HEK293T (cell line): ENCODE measurements around the gene SZT2.
"Not testable (repeated sequence)": the region's sequence is repeated elsewhere in the genome, so short reads cannot be mapped to it uniquely, and the experiment has no call there.

Source experiments
- CTCF ChIA-PET: fragments of 350-600 bp; formaldehyde crosslinking; extraction: SDS; loops from one replicate; lab custom pipeline; 2021; ENCODE audit warnings: antibody characterized with exemption, inconsistent platforms; lab: Yijun Ruan, JAX
- POLR2A ChIA-PET: fragments of 350-600 bp; formaldehyde crosslinking; extraction: SDS; loops from one replicate; lab custom pipeline; 2020; ENCODE audit warnings: antibody characterized with exemption, inconsistent platforms; lab: Yijun Ruan, JAX
- DNase-seq: peaks from one replicate; pipeline ENCODE4 v3.0.0; 2012; ENCODE audit warnings: mixed read lengths; ENCODE audit errors: extremely low spot score
- ARNT ChIP-seq: fragments of 450-650 bp; IDR thresholded peaks from 2 replicates; pipeline ENCODE4 v1.6.1; 2017; ENCODE audit warnings: mild to moderate bottlenecking
- BHLHE40 ChIP-seq: fragments of 450-650 bp; IDR thresholded peaks from 2 replicates; pipeline ENCODE4 v1.6.1; 2016; ENCODE audit warnings: mild to moderate bottlenecking, moderate library complexity, borderline replicate concordance
- CTBP1 ChIP-seq: fragments of 450-650 bp; IDR thresholded peaks from 2 replicates; pipeline ENCODE4 v1.6.1; 2016; ENCODE audit warnings: borderline replicate concordance
- ELF4 ChIP-seq: fragments of 450-650 bp; IDR thresholded peaks from 2 replicates; pipeline ENCODE4 v1.6.1; 2017; ENCODE audit warnings: antibody characterized with exemption
- FOXA1 ChIP-seq: fragments of 450-650 bp; IDR thresholded peaks from 2 replicates; pipeline ENCODE4 v1.6.1; 2016; ENCODE audit warnings: mild to moderate bottlenecking
- FOXK2 ChIP-seq: fragments of 450-650 bp; IDR thresholded peaks from 2 replicates; pipeline ENCODE4 v1.6.1; 2016; ENCODE audit warnings: mild to moderate bottlenecking
- FOXM1 ChIP-seq: fragments of 450-650 bp; IDR thresholded peaks from 2 replicates; pipeline ENCODE4 v1.6.1; 2017; ENCODE audit warnings: mild to moderate bottlenecking, borderline replicate concordance
- HDGF ChIP-seq: fragments of 450-650 bp; IDR thresholded peaks from 2 replicates; pipeline ENCODE4 v1.6.1; 2017; ENCODE audit warnings: antibody characterized with exemption, borderline replicate concordance
- L3MBTL2 ChIP-seq: fragments of 450-650 bp; conservative IDR thresholded peaks from 2 replicates; pipeline ENCODE4 v1.6.1; 2016; ENCODE audit warnings: mild to moderate bottlenecking
- LEF1 ChIP-seq: fragments of 450-650 bp; IDR thresholded peaks from 2 replicates; pipeline ENCODE4 v1.6.1; 2017; ENCODE audit warnings: mild to moderate bottlenecking, borderline replicate concordance
- NFRKB ChIP-seq: fragments of 450-650 bp; IDR thresholded peaks from 2 replicates; pipeline ENCODE4 v1.6.1; 2016; ENCODE audit warnings: mild to moderate bottlenecking, moderate library complexity
- PKNOX1 ChIP-seq: fragments of 450-650 bp; IDR thresholded peaks from 2 replicates; pipeline ENCODE4 v1.6.1; 2016
- SP1 ChIP-seq: fragments of 450-650 bp; IDR thresholded peaks from 2 replicates; pipeline ENCODE4 v1.6.1; 2017
- SUZ12 ChIP-seq: fragments of 450-650 bp; IDR thresholded peaks from 2 replicates; pipeline ENCODE4 v1.6.1; 2016; ENCODE audit warnings: mild to moderate bottlenecking
- TARDBP ChIP-seq: fragments of 450-650 bp; IDR thresholded peaks from 2 replicates; pipeline ENCODE4 v1.6.1; 2016
- ZNF384 ChIP-seq: fragments of 450-650 bp; IDR thresholded peaks from 2 replicates; pipeline ENCODE4 v1.6.1; 2016

The SZT2 gene

GRCh38 chr1:43366179-43366578 lies 23.5 kb upstream of the SZT2 start:
- DNase-seq = no peak
- POLR2A ChIA-PET = interaction anchor here (1.0 kb wide), 1 partner anchor 17 kb away, joined by 4 read pairs; no protein-coding TSS in a partner anchor
- no peak for TF ChIP-seq CTBP1
- CTCF ChIA-PET = no interaction called here

- TF ChIP-seq FOXA1 = no peak
- TF ChIP-seq ELF4 = no peak
- TF ChIP-seq LEF1 = no peak
- no peak for TF ChIP-seq FOXK2
- TF ChIP-seq FOXM1 = no peak
- TF ChIP-seq PKNOX1 = no peak
- no peak for TF ChIP-seq NFRKB
- no peak for TF ChIP-seq HDGF
- no peak for TF ChIP-seq BHLHE40
- TF ChIP-seq SP1 = no peak
- TF ChIP-seq ZNF384 = no peak
- no peak for TF ChIP-seq ARNT
- no peak for TF ChIP-seq L3MBTL2
- no peak for TF ChIP-seq SUZ12
- CTCF ChIA-PET = no interaction called here
- DNase-seq = no peak
- POLR2A ChIA-PET = interaction anchor here (4.3 kb wide), 1 partner anchor 9 kb away, joined by 41 read pairs; the partner anchor contains the start of gene CDC20
These were observed 23.1 kb upstream of the SZT2 start for GRCh38 chr1:43366601-43367025.

GRCh38 chr1:43367026-43367903 lies 22.4 kb upstream of the SZT2 start:
- CTCF ChIA-PET = interaction anchor here (1.5 kb wide), 1 partner anchor 9 kb away, joined by 8 read pairs; the partner anchor contains the start of gene CDC20
- TF ChIP-seq HDGF (no peak), ZNF384 (no peak), BHLHE40 (no peak), PKNOX1 (no peak), FOXA1 (no peak), SP1 (no peak), NFRKB (no peak), ARNT (no peak), FOXM1 (no peak)
- no peak for DNase-seq
- POLR2A ChIA-PET = interaction anchor here (0.6 to 4.3 kb wide), 4 partner anchors 9 to 23 kb away, joined by 3 to 41 read pairs (median 8); partner anchors contain the start of genes CDC20, MED8 and SZT2

GRCh38 chr1:43367904-43368645 lies 21.6 kb upstream of the SZT2 start, which contains the start of gene ELOVL1:
Gene ELOVL1 (minus strand): TSS chr1:43368011. CDS start chr1:43365609, 2,402 bp downstream.
- DNase-seq = peak; percentile 89
- peak; percentile 93 for TF ChIP-seq L3MBTL2
- no peak for TF ChIP-seq CTBP1
- ChIA-PET POLR2A (interaction anchor here (0.6 to 4.3 kb wide), 7 partner anchors 10 to 22 kb away, joined by 3 to 41 read pairs (median 4); partner anchors contain the start of genes CDC20, MED8 and SZT2), CTCF (interaction anchor here (1.5 kb wide), 1 partner anchor 10 kb away, joined by 8 read pairs; the partner anchor contains the start of gene CDC20)

- TF ChIP-seq FOXK2 (no peak), BHLHE40 (no peak), LEF1 (no peak), ARNT (no peak), CTBP1 (no peak), HDGF (no peak), SP1 (no peak), TARDBP (no peak), FOXA1 (no peak), ELF4 (no peak), ZNF384 (no peak), L3MBTL2 (no peak)
- ChIA-PET CTCF (interaction anchor here (1.5 kb wide), 1 partner anchor 10 kb away, joined by 8 read pairs; the partner anchor contains the start of gene CDC20), POLR2A (interaction anchor here (0.8 to 4.3 kb wide), 6 partner anchors 10 to 21 kb away, joined by 3 to 41 read pairs (median 5); partner anchors contain the start of genes CDC20, MED8 and SZT2)
These were observed 21.1 kb upstream of the SZT2 start for GRCh38 chr1:43368646-43369020.

GRCh38 chr1:43369779-43370178 lies 19.9 kb upstream of the SZT2 start:
- DNase-seq, CTCF ChIA-PET: not testable (repeated sequence)
- POLR2A ChIA-PET = interaction anchor here (0.8 to 4.3 kb wide), 3 partner anchors 12 to 20 kb away, joined by 3 to 41 read pairs (median 6); partner anchors contain the start of genes CDC20, MED8 and SZT2

More at GRCh38 chr1:43368646-43369020, 21.1 kb upstream of the SZT2 start:
- no peak for DNase-seq
